ENCODE measurements around the gene DHRS12.

DHRS12 gene

GRCh38 chr13:51739027-51739764 lies 64.8 kb downstream of the DHRS12 start:
- Histone ChIP-seq H3K4me1 (ENCODE audit: control insufficient read depth, insufficient read depth, low read length) (no peaks in the 10 kb centered on the region), H3K27me3 (ENCODE audit: control insufficient read depth, insufficient read depth, low read length) (no peaks in the 10 kb centered on the region), H3K9ac (ENCODE audit: low read depth, low read length) (no peak overlapping the region), H3K4me3 (ENCODE audit: low read depth, low read length) (no peak overlapping the region), H3K9me3 (ENCODE audit: control insufficient read depth, insufficient read depth, low read length) (no peaks in the 10 kb centered on the region), H3K36me3 (ENCODE audit: control insufficient read depth, insufficient read depth, low read length) (no peaks in the 10 kb centered on the region)

DNA sequence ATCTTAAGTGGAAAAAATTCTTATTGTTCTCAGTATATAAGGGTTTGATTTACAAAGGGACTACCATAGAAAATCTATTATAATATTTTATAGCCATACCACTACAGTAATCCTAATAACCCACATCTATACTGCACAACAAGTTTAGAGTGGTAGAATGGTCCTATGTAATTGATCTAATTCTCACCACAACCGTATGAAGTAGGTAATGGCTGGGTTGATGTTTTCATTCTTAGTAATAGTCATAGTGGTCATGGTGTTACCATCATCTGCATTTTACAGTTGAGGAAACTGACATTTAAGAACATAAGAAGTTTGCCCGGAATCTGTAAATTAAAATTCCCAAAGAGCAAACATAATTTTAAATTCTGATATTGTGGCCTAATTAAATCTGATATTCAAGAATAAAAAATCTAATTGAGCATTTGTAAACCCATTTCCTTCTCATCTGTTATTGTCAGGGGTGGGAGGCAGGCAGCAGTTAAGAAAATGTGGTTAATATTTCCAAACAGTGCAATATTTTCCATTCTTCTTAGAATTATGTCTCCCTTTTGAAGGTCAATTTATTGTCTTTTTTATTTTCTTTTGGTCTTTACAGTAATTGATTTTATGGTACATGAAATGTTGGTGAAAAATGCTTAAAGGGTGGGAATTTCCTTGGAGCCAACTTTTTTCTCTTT lies 65.6 kb downstream of the DHRS12 start:
- Histone ChIP-seq H3K9ac (ENCODE audit: low read depth, low read length) (no peak overlapping the region), H3K4me3 (ENCODE audit: low read depth, low read length) (no peak overlapping the region), H3K36me3 (ENCODE audit: control insufficient read depth, insufficient read depth, low read length) (no peaks in the 10 kb centered on the region), H3K27me3 (ENCODE audit: control insufficient read depth, insufficient read depth, low read length) (no peaks in the 10 kb centered on the region), H3K9me3 (ENCODE audit: control insufficient read depth, insufficient read depth, low read length) (no peaks in the 10 kb centered on the region), H3K4me1 (ENCODE audit: control insufficient read depth, insufficient read depth, low read length) (no peaks in the 10 kb centered on the region)

DNA sequence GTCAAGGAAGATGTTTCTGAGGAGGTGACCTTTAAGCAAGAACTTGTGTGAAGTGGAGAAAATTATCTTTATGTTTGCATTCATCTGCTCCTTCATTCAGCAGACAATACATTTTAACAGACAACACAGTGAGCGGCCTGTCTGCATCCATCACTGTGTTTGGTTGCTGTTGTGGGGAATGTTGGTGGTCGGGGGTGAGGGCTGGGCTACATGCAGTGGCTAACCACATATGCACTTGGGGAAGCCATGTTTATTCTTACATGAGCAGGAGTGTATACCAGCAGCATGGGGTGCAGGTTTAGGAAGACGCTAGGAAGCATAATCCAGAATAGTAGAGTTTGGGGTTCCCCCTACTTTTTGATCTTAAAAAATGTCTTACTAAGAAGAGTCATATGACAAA lies 66.4 kb downstream of the DHRS12 start:
- no peaks in the 10 kb centered on the region for H3K36me3 ChIP-seq (ENCODE audit: control insufficient read depth, insufficient read depth, low read length)
- H3K4me1 ChIP-seq (ENCODE audit: control insufficient read depth, insufficient read depth, low read length): no peaks in the 10 kb centered on the region
- no peak overlapping the region for H3K4me3 ChIP-seq (ENCODE audit: low read depth, low read length)

DNA sequence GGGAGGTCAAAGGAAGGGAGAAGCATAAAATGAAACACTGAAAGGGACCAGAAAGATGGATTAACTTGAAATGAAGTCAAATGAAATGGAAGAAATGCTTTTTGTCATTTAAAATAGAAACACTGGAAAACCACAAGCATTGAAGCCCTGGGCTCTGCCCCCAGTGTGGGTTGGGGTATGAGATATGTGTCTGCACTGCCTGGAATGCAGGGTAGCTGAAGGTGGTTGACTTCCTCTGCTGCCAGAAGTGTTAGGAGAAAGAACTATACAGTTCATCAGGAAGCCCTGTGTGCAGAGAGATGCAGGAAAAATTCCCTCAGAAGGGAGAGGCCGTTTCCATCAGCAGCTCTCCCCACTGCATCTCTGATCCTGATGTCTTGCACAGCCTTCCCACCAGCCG lies 69.2 kb downstream of the DHRS12 start:
- H3K9ac ChIP-seq (ENCODE audit: low read depth, low read length): no peak overlapping the region
- no peak overlapping the region for H3K4me3 ChIP-seq (ENCODE audit: low read depth, low read length)
- no peaks in the 10 kb centered on the region for H3K9me3 ChIP-seq (ENCODE audit: control insufficient read depth, insufficient read depth, low read length)
- no peaks in the 10 kb centered on the region for H3K27me3 ChIP-seq (ENCODE audit: control insufficient read depth, insufficient read depth, low read length)
- H3K36me3 ChIP-seq (ENCODE audit: control insufficient read depth, insufficient read depth, low read length): no peaks in the 10 kb centered on the region
- no peaks in the 10 kb centered on the region for H3K4me1 ChIP-seq (ENCODE audit: control insufficient read depth, insufficient read depth, low read length)

More for the DNA sequence above, 66.4 kb downstream of the DHRS12 start:
- H3K9me3 ChIP-seq (ENCODE audit: control insufficient read depth, insufficient read depth, low read length): no peaks in the 10 kb centered on the region
- no peak overlapping the region for H3K9ac ChIP-seq (ENCODE audit: low read depth, low read length)
- H3K27me3 ChIP-seq (ENCODE audit: control insufficient read depth, insufficient read depth, low read length): no peaks in the 10 kb centered on the region

DNA sequence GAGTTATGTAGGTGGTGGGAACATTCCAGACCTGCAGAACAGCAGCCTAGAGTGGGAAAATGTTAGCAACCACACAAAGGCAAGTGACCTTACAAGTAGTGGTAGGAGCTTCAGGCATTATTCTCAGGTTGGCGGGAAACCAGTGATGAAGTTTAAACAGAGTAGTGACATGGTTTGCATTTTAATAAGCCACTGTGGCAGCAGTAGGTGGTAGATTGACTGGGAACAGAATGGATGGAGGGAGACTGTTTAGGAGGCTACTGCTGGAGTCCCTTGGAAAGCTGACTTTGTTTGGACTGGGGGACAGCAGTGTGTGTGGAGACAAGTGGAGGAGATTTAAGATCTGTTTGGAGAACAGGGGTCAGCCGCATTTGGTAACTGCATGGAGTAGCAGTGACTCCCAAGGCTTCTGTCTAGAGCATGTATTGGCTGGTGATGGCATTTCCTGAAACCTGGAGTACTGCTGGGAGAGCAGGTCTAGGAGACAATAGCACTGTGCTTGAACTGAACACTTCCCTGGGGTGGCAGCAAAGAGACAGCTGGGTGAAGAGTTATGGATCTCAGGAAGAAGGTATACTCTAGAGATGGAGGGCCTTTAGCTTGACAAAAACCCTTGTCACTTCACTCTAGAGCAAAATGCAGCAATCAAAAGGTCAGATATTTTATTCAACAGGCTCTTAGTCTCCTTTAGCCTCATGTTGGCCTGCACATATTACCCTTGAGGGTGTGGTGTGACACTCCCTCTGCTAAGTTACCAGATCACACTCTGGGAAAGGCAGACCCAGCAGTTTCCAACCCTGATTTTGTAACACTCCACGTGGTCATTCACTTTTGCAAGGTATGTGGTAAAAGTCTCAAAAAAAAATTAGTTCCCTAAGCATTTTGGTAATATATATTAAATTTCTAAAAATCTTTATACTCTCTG lies 70.3 kb downstream of the DHRS12 start:
- Histone ChIP-seq H3K27me3 (ENCODE audit: control insufficient read depth, insufficient read depth, low read length) (no peaks in the 10 kb centered on the region), H3K4me1 (ENCODE audit: control insufficient read depth, insufficient read depth, low read length) (no peaks in the 10 kb centered on the region), H3K9me3 (ENCODE audit: control insufficient read depth, insufficient read depth, low read length) (no peaks in the 10 kb centered on the region), H3K4me3 (ENCODE audit: low read depth, low read length) (no peak overlapping the region), H3K36me3 (ENCODE audit: control insufficient read depth, insufficient read depth, low read length) (peaks cover 3% of the 10 kb centered on the region), H3K9ac (ENCODE audit: low read depth, low read length) (no peak overlapping the region)

DNA sequence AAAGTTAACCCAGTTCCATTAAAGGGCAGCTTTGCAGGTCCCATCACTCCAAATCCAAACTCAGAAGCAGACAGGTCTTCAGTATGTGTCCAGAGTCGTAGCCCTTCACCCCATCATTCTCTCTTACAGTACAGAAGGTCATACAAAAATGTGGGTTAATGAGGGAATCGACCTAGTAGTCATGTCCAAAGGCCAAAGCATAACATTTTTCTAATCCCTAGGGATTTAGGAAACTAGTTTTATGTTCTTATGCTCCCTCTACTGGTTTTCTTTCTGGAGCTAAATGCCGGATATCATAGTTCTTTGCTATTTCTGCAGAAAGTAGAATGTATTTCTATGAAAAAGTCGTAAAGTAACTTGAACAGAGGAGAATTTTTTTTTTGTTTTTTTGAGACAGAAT lies 72.2 kb downstream of the DHRS12 start:
- Histone ChIP-seq H3K36me3 (ENCODE audit: control insufficient read depth, insufficient read depth, low read length) (peaks cover 3% of the 10 kb centered on the region), H3K27me3 (ENCODE audit: control insufficient read depth, insufficient read depth, low read length) (no peaks in the 10 kb centered on the region), H3K9me3 (ENCODE audit: control insufficient read depth, insufficient read depth, low read length) (no peaks in the 10 kb centered on the region), H3K9ac (ENCODE audit: low read depth, low read length) (no peak overlapping the region), H3K4me1 (ENCODE audit: control insufficient read depth, insufficient read depth, low read length) (no peaks in the 10 kb centered on the region), H3K4me3 (ENCODE audit: low read depth, low read length) (no peak overlapping the region)

DNA sequence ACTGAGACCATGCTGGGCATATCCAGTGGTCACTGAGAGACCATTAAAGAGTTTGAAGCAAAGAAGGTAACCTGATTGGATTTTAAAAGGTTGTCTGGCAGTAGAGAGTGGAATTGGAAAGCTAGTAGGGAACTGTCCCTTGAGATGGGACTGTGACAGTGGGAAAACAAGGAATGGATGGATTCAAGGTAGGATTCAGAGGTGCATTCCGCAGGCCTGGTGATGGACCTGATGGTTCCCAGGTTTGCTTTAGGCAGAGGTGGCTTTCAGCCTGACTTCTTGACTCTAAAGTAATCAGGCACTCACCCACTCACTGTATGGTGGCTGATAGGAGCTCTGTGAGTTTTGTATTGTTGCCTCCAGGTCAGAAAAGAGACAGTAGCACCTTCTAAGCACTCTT lies 73.0 kb downstream of the DHRS12 start:
- peaks cover 3% of the 10 kb centered on the region for H3K36me3 ChIP-seq (ENCODE audit: control insufficient read depth, insufficient read depth, low read length)
- H3K9me3 ChIP-seq (ENCODE audit: control insufficient read depth, insufficient read depth, low read length): no peaks in the 10 kb centered on the region
- no peak overlapping the region for H3K9ac ChIP-seq (ENCODE audit: low read depth, low read length)
- no peaks in the 10 kb centered on the region for H3K27me3 ChIP-seq (ENCODE audit: control insufficient read depth, insufficient read depth, low read length)
- H3K4me1 ChIP-seq (ENCODE audit: control insufficient read depth, insufficient read depth, low read length): no peaks in the 10 kb centered on the region
- H3K4me3 ChIP-seq (ENCODE audit: low read depth, low read length): no peak overlapping the region

DNA sequence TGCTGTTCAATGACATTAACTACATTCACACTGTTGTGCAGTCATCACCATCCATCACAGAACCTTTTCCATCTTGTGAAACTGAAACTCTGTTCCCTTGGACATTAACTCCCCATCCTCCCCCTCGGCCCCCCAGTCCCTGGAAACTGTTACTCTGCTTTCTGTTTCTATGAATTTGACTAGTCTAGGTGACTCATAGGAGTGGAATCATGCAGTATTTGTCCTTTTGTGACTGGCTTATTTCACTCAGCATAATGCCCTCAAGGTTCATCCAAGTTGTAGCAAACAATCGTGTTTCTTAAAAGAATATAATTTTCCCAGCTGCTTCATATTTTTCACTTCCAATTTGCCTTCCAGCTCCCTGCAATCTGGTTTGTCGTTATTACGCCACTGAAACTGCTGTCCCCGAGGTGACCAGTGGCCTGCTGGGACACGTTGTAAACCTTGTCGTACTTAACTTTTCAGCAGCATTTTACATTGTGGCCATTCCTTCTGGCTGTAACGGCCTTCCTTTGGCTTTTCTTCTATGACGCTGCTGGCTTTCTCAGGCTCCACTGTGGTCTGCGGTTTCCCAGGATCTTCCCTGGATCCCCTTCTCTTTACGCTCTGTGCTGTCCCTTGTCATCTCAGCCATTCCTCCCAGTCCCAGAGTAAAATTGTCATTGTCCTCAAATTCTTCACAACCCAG lies 74.0 kb downstream of the DHRS12 start:
- Histone ChIP-seq H3K4me3 (ENCODE audit: low read depth, low read length) (no peak overlapping the region), H3K9me3 (ENCODE audit: control insufficient read depth, insufficient read depth, low read length) (no peaks in the 10 kb centered on the region), H3K36me3 (ENCODE audit: control insufficient read depth, insufficient read depth, low read length) (peaks cover 3% of the 10 kb centered on the region), H3K27me3 (ENCODE audit: control insufficient read depth, insufficient read depth, low read length) (no peaks in the 10 kb centered on the region), H3K9ac (ENCODE audit: low read depth, low read length) (no peak overlapping the region), H3K4me1 (ENCODE audit: control insufficient read depth, insufficient read depth, low read length) (no peaks in the 10 kb centered on the region)

DNA sequence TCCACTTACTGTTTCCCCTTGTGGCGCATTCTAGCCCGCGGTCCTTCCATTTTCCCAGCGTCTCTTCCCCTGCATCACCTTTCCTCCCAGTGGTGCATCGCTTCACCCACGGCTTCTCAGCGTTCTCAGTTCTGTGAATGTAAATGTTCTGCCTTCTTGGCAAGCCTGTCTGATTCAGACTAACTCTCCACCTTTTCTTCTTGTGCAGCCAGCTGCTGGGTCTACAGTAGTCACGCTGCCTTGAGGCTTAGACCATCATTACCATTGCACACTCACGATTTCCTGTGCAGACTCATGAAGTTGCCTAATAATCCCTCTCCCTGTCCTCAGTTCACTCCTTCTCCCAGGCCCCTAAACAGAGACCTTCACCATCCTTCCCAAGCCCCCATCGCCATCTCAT lies 75.0 kb downstream of the DHRS12 start:
- H3K4me1 ChIP-seq (ENCODE audit: control insufficient read depth, insufficient read depth, low read length): no peaks in the 10 kb centered on the region
- H3K9me3 ChIP-seq (ENCODE audit: control insufficient read depth, insufficient read depth, low read length): no peaks in the 10 kb centered on the region
- no peaks in the 10 kb centered on the region for H3K27me3 ChIP-seq (ENCODE audit: control insufficient read depth, insufficient read depth, low read length)
- no peak overlapping the region for H3K9ac ChIP-seq (ENCODE audit: low read depth, low read length)
- peaks cover 3% of the 10 kb centered on the region for H3K36me3 ChIP-seq (ENCODE audit: control insufficient read depth, insufficient read depth, low read length)
- no peak overlapping the region for H3K4me3 ChIP-seq (ENCODE audit: low read depth, low read length)

- H3K4me1 ChIP-seq (ENCODE audit: control insufficient read depth, insufficient read depth, low read length): no peaks in the 10 kb centered on the region
Measured at GRCh38 chr13:51728275-51728673, 75.7 kb downstream of the DHRS12 start.

DNA sequence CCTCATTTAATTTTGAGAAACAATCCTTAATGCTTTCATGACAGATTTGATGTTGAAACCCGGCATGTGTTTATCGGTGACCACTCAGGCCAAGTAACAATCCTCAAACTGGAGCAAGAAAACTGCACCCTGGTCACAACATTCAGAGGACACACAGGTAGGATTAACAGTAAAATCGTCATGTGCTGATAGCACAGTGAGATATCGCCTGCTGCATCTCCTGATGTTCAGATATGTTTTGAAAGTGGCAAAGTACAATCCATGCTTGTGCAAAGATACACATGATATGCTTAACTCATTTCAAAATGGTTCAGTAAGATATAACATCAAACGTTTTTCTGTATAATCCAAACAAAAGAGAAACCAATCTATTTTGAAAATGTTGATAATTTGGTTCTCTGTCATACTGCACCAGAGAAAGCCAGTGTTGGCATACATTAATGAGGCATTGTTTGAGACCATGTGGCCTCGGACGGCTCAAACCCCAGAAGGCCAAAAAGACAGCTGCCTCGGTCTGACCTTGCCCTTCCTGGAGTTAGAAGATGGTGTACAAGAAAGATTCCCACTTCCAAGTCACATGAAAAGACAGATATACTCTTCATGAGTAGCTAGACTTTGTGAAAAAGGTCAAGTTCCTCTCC lies 76.2 kb downstream of the DHRS12 start:
- no peaks in the 10 kb centered on the region for H3K9me3 ChIP-seq (ENCODE audit: control insufficient read depth, insufficient read depth, low read length)
- no peak overlapping the region for H3K9ac ChIP-seq (ENCODE audit: low read depth, low read length)
- no peak overlapping the region for H3K4me3 ChIP-seq (ENCODE audit: low read depth, low read length)
- H3K4me1 ChIP-seq (ENCODE audit: control insufficient read depth, insufficient read depth, low read length): no peaks in the 10 kb centered on the region
- H3K36me3 ChIP-seq (ENCODE audit: control insufficient read depth, insufficient read depth, low read length): peaks cover 3% of the 10 kb centered on the region
- H3K27me3 ChIP-seq (ENCODE audit: control insufficient read depth, insufficient read depth, low read length): no peaks in the 10 kb centered on the region

More at GRCh38 chr13:51728275-51728673, 75.7 kb downstream of the DHRS12 start:
- Histone ChIP-seq H3K4me3 (ENCODE audit: low read depth, low read length) (no peak overlapping the region), H3K36me3 (ENCODE audit: control insufficient read depth, insufficient read depth, low read length) (peaks cover 3% of the 10 kb centered on the region), H3K9me3 (ENCODE audit: control insufficient read depth, insufficient read depth, low read length) (no peaks in the 10 kb centered on the region), H3K9ac (ENCODE audit: low read depth, low read length) (no peak overlapping the region), H3K27me3 (ENCODE audit: control insufficient read depth, insufficient read depth, low read length) (no peaks in the 10 kb centered on the region)
